GM12801 (cell line): Measurements from ENCODE around the gene MBP.

ENCODE experiments used
- TF ChIP-seq, protein P1 (sequence below): IDR thresholded peaks from one replicate; pipeline ENCODE4 v1.5.1; 2011; ENCODE audit warnings: control low read depth; ENCODE audit not compliant: insufficient read length; ENCODE audit errors: extremely low read depth

Gene MBP

DNA sequence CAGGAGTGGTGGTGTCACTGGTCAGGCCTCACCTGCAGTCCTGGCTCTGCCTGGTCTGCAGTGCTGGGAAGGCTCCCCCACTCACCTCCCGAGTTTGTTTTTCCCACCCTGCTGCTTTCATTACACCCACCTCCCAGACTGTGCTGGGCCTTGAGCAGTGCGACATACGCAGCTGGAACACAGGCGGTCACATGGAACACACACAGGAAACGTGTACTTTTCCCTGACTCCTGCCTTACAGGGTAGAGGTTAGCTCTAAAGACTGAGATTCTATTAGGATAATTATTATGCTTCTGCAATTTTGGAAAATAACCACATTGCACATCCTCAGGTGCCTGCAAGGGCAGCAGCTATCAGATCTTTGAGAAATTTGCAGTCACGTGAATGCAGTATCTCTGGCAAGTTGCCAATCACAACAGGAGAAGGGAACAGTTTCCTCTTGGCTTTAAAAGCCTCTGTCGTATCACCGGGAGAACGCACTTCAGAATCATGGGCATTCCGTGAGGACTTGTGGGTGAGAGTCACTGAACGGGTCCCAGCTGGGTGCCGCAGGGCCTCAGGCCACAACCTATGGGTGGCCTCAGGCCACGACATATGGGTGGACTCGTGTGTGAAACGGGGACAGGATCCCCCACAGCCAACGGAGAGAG is 173.8 kb downstream of the MBP start:
- TF ChIP-seq, protein P1, sequence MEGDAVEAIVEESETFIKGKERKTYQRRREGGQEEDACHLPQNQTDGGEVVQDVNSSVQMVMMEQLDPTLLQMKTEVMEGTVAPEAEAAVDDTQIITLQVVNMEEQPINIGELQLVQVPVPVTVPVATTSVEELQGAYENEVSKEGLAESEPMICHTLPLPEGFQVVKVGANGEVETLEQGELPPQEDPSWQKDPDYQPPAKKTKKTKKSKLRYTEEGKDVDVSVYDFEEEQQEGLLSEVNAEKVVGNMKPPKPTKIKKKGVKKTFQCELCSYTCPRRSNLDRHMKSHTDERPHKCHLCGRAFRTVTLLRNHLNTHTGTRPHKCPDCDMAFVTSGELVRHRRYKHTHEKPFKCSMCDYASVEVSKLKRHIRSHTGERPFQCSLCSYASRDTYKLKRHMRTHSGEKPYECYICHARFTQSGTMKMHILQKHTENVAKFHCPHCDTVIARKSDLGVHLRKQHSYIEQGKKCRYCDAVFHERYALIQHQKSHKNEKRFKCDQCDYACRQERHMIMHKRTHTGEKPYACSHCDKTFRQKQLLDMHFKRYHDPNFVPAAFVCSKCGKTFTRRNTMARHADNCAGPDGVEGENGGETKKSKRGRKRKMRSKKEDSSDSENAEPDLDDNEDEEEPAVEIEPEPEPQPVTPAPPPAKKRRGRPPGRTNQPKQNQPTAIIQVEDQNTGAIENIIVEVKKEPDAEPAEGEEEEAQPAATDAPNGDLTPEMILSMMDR, result no peak

- TF ChIP-seq, protein P1, result no peak
These were observed 174.9 kb downstream of the MBP start for GRCh38 chr18:76957384-76958355.

- TF ChIP-seq, protein P1, result no peak
These were observed 175.9 kb downstream of the MBP start for GRCh38 chr18:76956648-76957047.

GRCh38 chr18:76955524-76956170 is 176.9 kb downstream of the MBP start:
- TF ChIP-seq, protein P1, result no peak

DNA sequence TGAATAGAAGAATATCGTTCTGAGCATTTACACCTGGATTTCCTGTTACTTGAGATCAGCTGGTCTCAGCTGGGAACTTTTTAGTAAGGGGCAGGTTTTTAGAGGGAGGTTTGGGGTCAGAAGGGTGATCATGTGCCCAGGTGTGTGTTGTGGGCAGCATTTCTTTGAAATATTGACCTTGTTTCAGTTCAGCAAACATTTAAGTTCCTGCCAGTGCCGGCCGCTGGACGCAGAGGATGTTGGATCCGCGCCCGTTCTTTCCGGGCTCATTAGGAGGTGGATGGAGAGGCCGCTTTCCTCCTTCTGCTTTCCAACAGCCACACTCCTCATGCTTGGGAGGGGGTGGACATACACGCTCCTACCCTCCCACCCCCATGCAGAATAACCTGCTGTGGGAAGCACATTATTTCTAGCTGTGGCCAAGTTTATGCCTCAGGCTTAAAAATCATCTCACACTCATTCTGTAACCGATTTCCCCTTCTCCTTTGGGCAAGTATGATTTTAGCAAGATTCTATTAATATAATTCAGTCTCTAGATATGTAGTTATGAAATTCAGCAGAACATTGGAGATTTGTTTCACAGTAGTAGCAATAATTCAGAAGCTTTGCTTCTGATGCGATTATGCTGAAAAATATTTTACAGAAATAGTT is 178.9 kb downstream of the MBP start:
- TF ChIP-seq, protein P1, result no peak

GRCh38 chr18:76953156-76953555 is 179.4 kb downstream of the MBP start:
- TF ChIP-seq, protein P1, result no peak

- TF ChIP-seq, protein P1, result no peak
These were observed 179.8 kb downstream of the MBP start for GRCh38 chr18:76952747-76953146.
